Naive B cell (primary cell): ENCODE data around the gene NCK1. TPM values are rescaled to one million over a fixed set of nuclear protein-coding genes. Genes with fewer than 3 reads are reported as not detected.

Experiments used
- ATAC-seq, 2 donors: fragments of 150-1000 bp; cut with Tn5 transposase; 2 replicates each; pipeline ENCODE4 v1.10.0; 2021; ENCODE audit warnings: low read depth in 2 of 2, mild to moderate bottlenecking in 2 of 2, moderate library complexity in 2 of 2
- DNase-seq: peaks from one replicate; pipeline ENCODE4 v3.0.0; 2022
- H3K27ac Mint-ChIP-seq, 6 donors: one replicate each; pipeline ENCODE4 v1.8.0; 2020 to 2022; ENCODE audit warnings: mild to moderate bottlenecking in 6 of 6, mixed read lengths in 6 of 6, moderate library complexity in 5 of 6, inconsistent platforms in 2 of 6
- H3K27me3 Mint-ChIP-seq, 3 donors: one replicate each; pipeline ENCODE4 v1.8.0; 2021 to 2022; ENCODE audit warnings: mixed read lengths in 3 of 3, mild to moderate bottlenecking in 1 of 3
- H3K36me3 Mint-ChIP-seq, 2 donors: one replicate each; pipeline ENCODE4 v1.8.0; 2020 to 2022; ENCODE audit warnings: mixed read lengths in 2 of 2, inconsistent platforms in 1 of 2, mild to moderate bottlenecking in 1 of 2
- H3K4me1 Mint-ChIP-seq, 3 donors: one replicate each; pipeline ENCODE4 v1.8.0; 2020 to 2022; ENCODE audit warnings: mixed read lengths in 3 of 3, inconsistent platforms in 1 of 3, mild to moderate bottlenecking in 1 of 3, moderate library complexity in 1 of 3
- H3K4me3 Mint-ChIP-seq, 8 donors: one replicate each; pipeline ENCODE4 v1.8.0; 2020 to 2022; ENCODE audit warnings: mild to moderate bottlenecking in 8 of 8, mixed read lengths in 8 of 8, moderate library complexity in 8 of 8, inconsistent platforms in 2 of 8
- H3K9me3 Mint-ChIP-seq, 7 donors: one replicate each; pipeline ENCODE4 v1.8.0; 2020 to 2022; ENCODE audit warnings: mixed read lengths in 7 of 7, mild to moderate bottlenecking in 5 of 7, inconsistent platforms in 2 of 7, moderate library complexity in 1 of 7
- polyA plus RNA-seq, 6 donors: library from polyadenylated mRNA; unstranded; fragments of 300-500 nt; fragmentation: Illumina TruSeq; gene quantifications; one replicate each; pipeline ENCODE4 v1.2.3, GENCODE V29; 2021; ENCODE audit warnings: low read depth in 6 of 6

NCK1 gene
- polyA plus RNA-seq, 6 donors from 2014 or later: 40.2 to 48.7 (median 42.6) TPM

DNA sequence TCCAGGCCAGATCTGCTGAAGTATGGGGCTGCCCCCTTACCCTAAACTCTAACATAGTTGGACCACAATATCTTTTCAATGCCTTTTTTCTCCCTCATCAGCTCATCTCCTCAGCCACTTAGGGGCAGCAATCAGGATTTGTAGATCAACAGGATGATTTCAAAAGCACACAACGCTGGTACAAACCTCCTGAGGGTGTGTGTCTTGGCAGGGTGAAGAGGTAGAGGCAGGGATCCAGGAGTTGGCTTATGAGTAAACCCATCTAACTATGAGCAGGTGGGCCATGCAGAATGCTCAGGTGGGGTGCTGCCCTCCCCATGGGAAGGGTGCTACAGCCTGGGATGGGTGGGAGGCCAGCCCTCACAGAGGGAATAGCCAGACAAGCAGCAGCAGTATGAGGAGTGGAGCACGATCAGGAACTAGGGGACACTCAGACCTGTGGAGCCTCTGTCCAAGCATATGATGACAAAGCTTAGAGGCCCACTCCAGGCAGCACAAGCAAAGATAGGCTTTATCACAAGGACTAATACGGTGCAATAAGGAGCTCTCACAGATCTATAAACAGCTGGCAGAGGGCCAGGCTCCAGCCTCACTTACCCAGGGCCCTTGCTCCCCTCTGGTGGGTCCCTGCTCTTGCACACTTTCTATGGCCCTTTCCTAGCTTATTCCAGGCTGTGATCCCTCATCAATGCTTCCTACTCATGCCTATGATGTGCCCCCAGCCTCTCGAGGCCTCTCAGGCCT is 127.9 kb downstream of the NCK1 start:
- Mint-ChIP-seq H3K27me3 (no peaks in the 10 kb centered on the region), H3K27ac (no peak overlapping the region), H3K4me3 (no peak overlapping the region), H3K9me3 (no peaks in the 10 kb centered on the region), H3K4me1 (no peaks in the 10 kb centered on the region), H3K36me3 (no peaks in the 10 kb centered on the region)
- no peak for ATAC-seq
- no peak for DNase-seq

GRCh38 chr3:136990826-136991225 is 128.8 kb downstream of the NCK1 start:
- no peaks in the 10 kb centered on the region for H3K36me3 Mint-ChIP-seq
- no peak overlapping the region for H3K27ac Mint-ChIP-seq
- no peaks in the 10 kb centered on the region for H3K9me3 Mint-ChIP-seq
- no peaks in the 10 kb centered on the region for H3K4me1 Mint-ChIP-seq
- ATAC-seq: no peak
- no peak for DNase-seq
- H3K27me3 Mint-ChIP-seq: no peaks in the 10 kb centered on the region
- no peak overlapping the region for H3K4me3 Mint-ChIP-seq

DNA sequence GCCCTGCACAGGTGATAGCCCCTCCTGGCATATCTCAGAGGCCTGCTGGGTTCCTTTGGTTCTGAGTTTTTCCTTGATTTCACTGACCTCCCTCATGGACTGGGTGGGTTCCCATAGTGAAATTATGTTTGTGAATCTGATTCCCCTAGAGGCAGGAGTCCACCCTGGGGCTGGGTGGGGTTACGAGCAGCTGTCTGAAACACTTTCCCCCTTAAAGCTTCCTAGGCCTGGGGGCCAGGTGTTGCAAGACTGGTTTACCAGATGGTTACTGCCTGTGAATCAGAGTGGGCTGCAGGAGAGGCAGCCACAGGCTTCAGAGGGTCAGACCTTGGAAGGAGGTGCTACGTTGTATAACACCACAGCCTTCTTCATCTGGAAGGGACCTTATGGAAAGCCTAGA is 130.1 kb downstream of the NCK1 start:
- no peak overlapping the region for H3K4me3 Mint-ChIP-seq
- no peaks in the 10 kb centered on the region for H3K9me3 Mint-ChIP-seq
- H3K4me1 Mint-ChIP-seq: no peaks in the 10 kb centered on the region
- ATAC-seq: no peak
- H3K27me3 Mint-ChIP-seq: no peaks in the 10 kb centered on the region
- H3K36me3 Mint-ChIP-seq: no peaks in the 10 kb centered on the region
- DNase-seq: no peak
- H3K27ac Mint-ChIP-seq: no peak overlapping the region

DNA sequence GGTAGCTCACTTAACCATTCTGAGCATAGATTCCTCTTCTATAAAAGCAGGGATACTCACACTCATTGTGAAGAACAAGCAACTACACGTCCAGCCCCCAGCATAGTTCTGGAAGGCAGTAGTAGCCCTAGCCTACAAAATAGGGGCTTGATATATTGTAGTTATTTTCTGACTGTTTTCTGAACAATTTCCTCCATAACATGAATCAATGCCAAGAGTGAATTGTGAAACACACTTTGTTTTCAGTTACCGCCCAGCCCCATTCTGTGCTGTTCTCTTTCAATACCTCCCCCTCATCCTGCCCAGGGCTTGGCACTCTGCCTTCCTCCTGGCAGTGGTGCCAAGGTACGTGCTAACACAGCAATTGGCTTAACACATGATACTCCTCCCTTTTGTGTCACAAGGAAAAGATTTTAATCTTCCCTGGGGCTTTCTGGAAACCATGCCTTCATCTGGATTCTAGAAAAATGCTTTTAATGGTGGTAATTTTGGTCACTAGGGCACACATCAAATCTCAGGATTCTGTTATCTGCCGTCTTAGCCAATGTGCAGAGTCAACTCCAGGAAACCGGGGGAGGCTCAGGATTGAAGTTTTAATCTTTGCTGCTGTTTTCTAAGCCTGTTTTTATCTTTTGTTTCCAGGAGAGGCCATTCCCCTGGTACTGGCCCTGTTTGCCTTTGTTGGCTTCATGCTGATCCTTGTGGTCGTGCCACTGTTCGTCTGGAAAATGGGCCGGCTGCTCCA is 132.9 kb downstream of the NCK1 start:
- H3K27ac Mint-ChIP-seq: peak overlapping the region in 2 of 6 donors; percentile 46 to 87
- ATAC-seq (no peak), DNase-seq (no peak)
- no peaks in the 10 kb centered on the region for H3K27me3 Mint-ChIP-seq
- H3K9me3 Mint-ChIP-seq: no peaks in the 10 kb centered on the region
- no peak overlapping the region for H3K4me3 Mint-ChIP-seq
- no peaks in the 10 kb centered on the region for H3K4me1 Mint-ChIP-seq
- H3K36me3 Mint-ChIP-seq: no peaks in the 10 kb centered on the region

DNA sequence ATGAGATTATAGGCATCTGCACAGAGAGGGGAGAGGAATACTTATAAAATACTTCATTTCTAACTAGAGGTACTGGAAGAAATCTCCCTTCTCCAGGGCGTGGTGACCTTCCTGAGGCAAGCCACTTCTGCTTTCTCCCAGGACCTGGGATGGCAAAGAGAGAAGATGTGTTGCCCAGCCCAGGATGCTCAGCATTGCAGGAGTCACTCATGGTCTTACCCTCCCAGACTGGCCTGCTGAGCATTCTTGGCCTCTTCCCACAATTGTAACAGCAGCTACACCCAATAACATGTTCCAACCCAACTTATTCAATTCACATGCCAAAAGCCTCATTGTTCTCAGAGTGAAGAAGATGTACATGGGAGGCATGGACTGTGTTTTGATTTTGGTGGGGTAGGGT is 133.6 kb downstream of the NCK1 start:
- no peaks in the 10 kb centered on the region for H3K4me1 Mint-ChIP-seq
- no peaks in the 10 kb centered on the region for H3K36me3 Mint-ChIP-seq
- no peaks in the 10 kb centered on the region for H3K27me3 Mint-ChIP-seq
- peak overlapping the region in 1 of 6 donors; percentile 46 for H3K27ac Mint-ChIP-seq
- no peaks in the 10 kb centered on the region for H3K9me3 Mint-ChIP-seq
- ATAC-seq (no peak), DNase-seq (no peak)
- H3K4me3 Mint-ChIP-seq: no peak overlapping the region

Other genes starting within 250 kb of the NCK1 start
- 10 to 100 TPM; 14.0 to 27.7 (median 25.1) TPM for gene STAG1, start 109.8 kb upstream of the NCK1 start, polyA plus RNA-seq
- gene SLC35G2, start 43.1 kb upstream of the NCK1 start, polyA plus RNA-seq: not detected
- under 1 TPM in 1 of 6 donors, not detected in 5; 0.31 TPM for gene IL20RB, start 95.8 kb downstream of the NCK1 start, polyA plus RNA-seq